Stimulated activated memory B cell treated with anti-CD40 and anti-IgM and Interleukin-4, amounts not matched to agents 10 μg/mL and 1 μg/mL and 100 μg/mL, for 72 hours (primary cell): ENCODE data around the gene ABCC9.
A peak's percentile ranks its signal among the peaks of the same experiment; 100 is the strongest.

Source experiments
- ATAC-seq: fragments of 150-1000 bp; cut with Tn5 transposase; 2 replicates; pipeline ENCODE4 v1.10.0; 2021
- H3K27ac Mint-ChIP-seq: one replicate; pipeline ENCODE4 v1.8.0; 2022; ENCODE audit warnings: mild to moderate bottlenecking, mixed read lengths
- H3K27me3 Mint-ChIP-seq: one replicate; pipeline ENCODE4 v1.8.0; 2022; ENCODE audit warnings: mixed read lengths
- H3K36me3 Mint-ChIP-seq: one replicate; pipeline ENCODE4 v1.8.0; 2022; ENCODE audit warnings: mixed read lengths
- H3K4me1 Mint-ChIP-seq: one replicate; pipeline ENCODE4 v1.8.0; 2022; ENCODE audit warnings: mixed read lengths
- H3K4me3 Mint-ChIP-seq: one replicate; pipeline ENCODE4 v1.8.0; 2022; ENCODE audit warnings: mild to moderate bottlenecking, moderate library complexity, mixed read lengths
- H3K9me3 Mint-ChIP-seq: one replicate; pipeline ENCODE4 v1.8.0; 2022; ENCODE audit warnings: mixed read lengths

Gene ABCC9

GRCh38 chr12:21769307-21769706 is 171.9 kb downstream of the ABCC9 start:
- Mint-ChIP-seq H3K9me3 (no peaks in the 10 kb centered on the region), H3K4me3 (no peak overlapping the region), H3K27me3 (peaks cover 15% of the 10 kb centered on the region), H3K36me3 (no peaks in the 10 kb centered on the region), H3K27ac (no peak overlapping the region), H3K4me1 (peaks cover 5% of the 10 kb centered on the region)
- no peak for ATAC-seq

GRCh38 chr12:21766403-21766802 is 174.8 kb downstream of the ABCC9 start:
- H3K4me3 Mint-ChIP-seq = no peak overlapping the region
- H3K27ac Mint-ChIP-seq = no peak overlapping the region
- no peaks in the 10 kb centered on the region for H3K9me3 Mint-ChIP-seq

GRCh38 chr12:21764950-21765349 is 176.3 kb downstream of the ABCC9 start:
- no peaks in the 10 kb centered on the region for H3K27me3 Mint-ChIP-seq
- no peaks in the 10 kb centered on the region for H3K36me3 Mint-ChIP-seq
- no peak overlapping the region for H3K4me3 Mint-ChIP-seq
- no peaks in the 10 kb centered on the region for H3K4me1 Mint-ChIP-seq
- H3K27ac Mint-ChIP-seq = no peak overlapping the region
- ATAC-seq = no peak
- H3K9me3 Mint-ChIP-seq = no peaks in the 10 kb centered on the region

More at GRCh38 chr12:21766403-21766802, 174.8 kb downstream of the ABCC9 start:
- Mint-ChIP-seq H3K27me3 (no peaks in the 10 kb centered on the region), H3K36me3 (no peaks in the 10 kb centered on the region), H3K4me1 (no peaks in the 10 kb centered on the region)
- no peak for ATAC-seq

GRCh38 chr12:21764065-21764464 is 177.2 kb downstream of the ABCC9 start:
- H3K4me3 Mint-ChIP-seq = no peak overlapping the region
- no peaks in the 10 kb centered on the region for H3K27me3 Mint-ChIP-seq
- no peak for ATAC-seq
- no peaks in the 10 kb centered on the region for H3K36me3 Mint-ChIP-seq
- H3K4me1 Mint-ChIP-seq = no peaks in the 10 kb centered on the region
- no peak overlapping the region for H3K27ac Mint-ChIP-seq
- peaks cover 3% of the 10 kb centered on the region for H3K9me3 Mint-ChIP-seq

GRCh38 chr12:21763531-21763930 is 177.7 kb downstream of the ABCC9 start:
- Mint-ChIP-seq H3K4me3 (no peak overlapping the region), H3K27me3 (no peaks in the 10 kb centered on the region), H3K4me1 (no peaks in the 10 kb centered on the region), H3K9me3 (peaks cover 3% of the 10 kb centered on the region), H3K27ac (no peak overlapping the region), H3K36me3 (no peaks in the 10 kb centered on the region)
- peak; percentile 52 for ATAC-seq

GRCh38 chr12:21759737-21760136 is 181.5 kb downstream of the ABCC9 start:
- no peaks in the 10 kb centered on the region for H3K27me3 Mint-ChIP-seq
- no peak overlapping the region for H3K4me3 Mint-ChIP-seq
- H3K4me1 Mint-ChIP-seq = no peaks in the 10 kb centered on the region
- no peak for ATAC-seq
- peaks cover 3% of the 10 kb centered on the region for H3K9me3 Mint-ChIP-seq
- H3K36me3 Mint-ChIP-seq = no peaks in the 10 kb centered on the region
- H3K27ac Mint-ChIP-seq = no peak overlapping the region

GRCh38 chr12:21757735-21758134 is 183.5 kb downstream of the ABCC9 start:
- Mint-ChIP-seq H3K27me3 (no peaks in the 10 kb centered on the region), H3K4me1 (no peaks in the 10 kb centered on the region), H3K9me3 (peaks cover 3% of the 10 kb centered on the region), H3K4me3 (no peak overlapping the region), H3K36me3 (no peaks in the 10 kb centered on the region), H3K27ac (no peak overlapping the region)
- no peak for ATAC-seq

GRCh38 chr12:21756699-21757098 is 184.5 kb downstream of the ABCC9 start:
- Mint-ChIP-seq H3K36me3 (no peaks in the 10 kb centered on the region), H3K27ac (no peak overlapping the region), H3K9me3 (peaks cover 3% of the 10 kb centered on the region), H3K27me3 (no peaks in the 10 kb centered on the region), H3K4me1 (no peaks in the 10 kb centered on the region), H3K4me3 (no peak overlapping the region)
- no peak for ATAC-seq

- no peaks in the 10 kb centered on the region for H3K9me3 Mint-ChIP-seq
- H3K4me3 Mint-ChIP-seq = no peak overlapping the region
- H3K4me1 Mint-ChIP-seq = no peaks in the 10 kb centered on the region
- peaks cover 21% of the 10 kb centered on the region for H3K27me3 Mint-ChIP-seq
- no peak for ATAC-seq
- H3K36me3 Mint-ChIP-seq = no peaks in the 10 kb centered on the region
- no peak overlapping the region for H3K27ac Mint-ChIP-seq
These were observed 189.7 kb downstream of the ABCC9 start for GRCh38 chr12:21751517-21751916.
